IMR-90 (cell line): ENCODE measurements around the gene HMCES. TPM values are rescaled to one million over a fixed set of nuclear protein-coding genes. Genes with fewer than 3 reads are reported as not detected.

Experiments
- ATAC-seq: fragments of 200-7000 bp; cut with Tn5 transposase; 2 replicates; pipeline ENCODE4 v1.9.1; 2020; ENCODE audit warnings: low read depth, mild to moderate bottlenecking, moderate library complexity
- BruUV-seq: library from RNA; stranded (reverse); fragments of 400-500 nt; replicated peaks from 2 replicates; lab custom pipeline; 2021; lab: Mats Ljungman, UMichigan
- CTCF ChIA-PET: fragments of 300-600 bp; formaldehyde crosslinking; extraction: SDS; loops from one replicate; lab custom pipeline; 2021; ENCODE audit warnings: antibody characterized with exemption; lab: Yijun Ruan, JAX
- POLR2A ChIA-PET: fragments of 300-600 bp; sonication (Branson Sonifier 250); formaldehyde crosslinking; loops from one replicate; lab custom pipeline; 2022; ENCODE audit warnings: antibody characterized with exemption; ENCODE audit not compliant: unreplicated experiment; lab: Charles Lee
- DNase-seq: peaks from one replicate; pipeline ENCODE4 v3.0.0; 2013
- H2AFZ ChIP-seq: replicated peaks from 2 replicates; pipeline ENCODE3; 2013; ENCODE audit warnings: low read length, mild to moderate bottlenecking; ENCODE audit not compliant: poor library complexity
- H2AK5ac ChIP-seq: 2 replicates; pipeline ENCODE4 v1.6.1; 2013; ENCODE audit warnings: low read depth, low read length, inconsistent platforms
- H2AK9ac ChIP-seq: replicated peaks from 2 replicates; pipeline ENCODE3; 2013; ENCODE audit warnings: mild to moderate bottlenecking, low read depth, low read length, moderate library complexity; ENCODE audit not compliant: poor library complexity
- H2BK120ac ChIP-seq: 2 replicates; pipeline ENCODE4 v1.6.1; 2013; ENCODE audit warnings: low read depth, low read length, inconsistent platforms
- H2BK15ac ChIP-seq: 3 replicates; pipeline ENCODE4 v1.6.1; 2013; ENCODE audit warnings: low read depth, low read length, inconsistent platforms
- H2BK20ac ChIP-seq: 2 replicates; pipeline ENCODE4 v1.6.1; 2013; ENCODE audit warnings: low read depth, mild to moderate bottlenecking, inconsistent platforms, low read length, moderate library complexity
- H2BK5ac ChIP-seq: 2 replicates; pipeline ENCODE4 v1.6.1; 2013; ENCODE audit warnings: mild to moderate bottlenecking, low read depth, low read length, inconsistent platforms; ENCODE audit not compliant: poor library complexity, severe bottlenecking
- H3K14ac ChIP-seq: replicated peaks from 2 replicates; pipeline ENCODE4 v1.6.1; 2013; ENCODE audit warnings: low read depth, low read length, inconsistent platforms
- H3K18ac ChIP-seq: 2 replicates; pipeline ENCODE4 v1.6.1; 2013; ENCODE audit warnings: low read depth, low read length, control low read depth
- H3K23ac ChIP-seq: 2 replicates; pipeline ENCODE4 v1.6.1; 2013; ENCODE audit warnings: low read depth, low read length, inconsistent platforms
- H3K27ac ChIP-seq: 2 replicates; pipeline ENCODE4 v1.5.1; 2013; ENCODE audit warnings: mild to moderate bottlenecking, control low read depth, low read length; ENCODE audit not compliant: insufficient read depth
- H3K27me3 ChIP-seq: 2 replicates; pipeline ENCODE4 v1.6.1; 2013; ENCODE audit warnings: low read length; ENCODE audit not compliant: control insufficient read depth, insufficient read depth
- H3K36me3 ChIP-seq: 2 replicates; pipeline ENCODE4 v1.6.1; 2013; ENCODE audit warnings: low read length, mixed read lengths; ENCODE audit not compliant: control insufficient read depth, insufficient read depth
- H3K4ac ChIP-seq: 2 replicates; pipeline ENCODE4 v1.6.1; 2013; ENCODE audit warnings: low read depth, low read length, inconsistent platforms
- H3K4me1 ChIP-seq: 2 replicates; pipeline ENCODE4 v1.6.1; 2013; ENCODE audit warnings: low read length, mixed read lengths; ENCODE audit not compliant: control insufficient read depth, insufficient read depth
- H3K4me2 ChIP-seq: 2 replicates; pipeline ENCODE4 v1.6.1; 2013; ENCODE audit warnings: low read depth, mild to moderate bottlenecking, control low read depth, low read length, moderate library complexity
- H3K4me3 ChIP-seq: 2 replicates; pipeline ENCODE4 v1.5.1; 2013; ENCODE audit warnings: low read depth, mild to moderate bottlenecking, control low read depth, low read length, moderate library complexity; ENCODE audit not compliant: insufficient read depth
- H3K56ac ChIP-seq: 2 replicates; pipeline ENCODE4 v1.6.1; 2013; ENCODE audit warnings: low read length, inconsistent platforms; ENCODE audit not compliant: insufficient read depth; ENCODE audit errors: extremely low read depth
- H3K79me1 ChIP-seq, 2 experiments: 2 replicates each; pipeline ENCODE4 v1.6.1; 2013; ENCODE audit warnings: low read length in 2 of 2, inconsistent platforms in 1 of 2, low read depth in 1 of 2
- H3K9ac ChIP-seq: 2 replicates; pipeline ENCODE4 v1.6.1; 2013; ENCODE audit warnings: low read depth, low read length, control low read depth
- H3K9me1 ChIP-seq: 2 replicates; pipeline ENCODE4 v1.6.1; 2013; ENCODE audit warnings: low read length, inconsistent platforms; ENCODE audit not compliant: insufficient read depth
- H3K9me3 ChIP-seq: 2 replicates; pipeline ENCODE4 v1.6.1; 2013; ENCODE audit warnings: low read length; ENCODE audit not compliant: control insufficient read depth, insufficient read depth
- H4K20me1 ChIP-seq: 2 replicates; pipeline ENCODE4 v1.6.1; 2013; ENCODE audit warnings: low read length, inconsistent platforms; ENCODE audit not compliant: insufficient read depth
- H4K5ac ChIP-seq: 2 replicates; pipeline ENCODE4 v1.6.1; 2013; ENCODE audit warnings: mild to moderate bottlenecking, low read depth, low read length, control low read depth
- H4K8ac ChIP-seq, 2 experiments: 2 replicates each; pipeline ENCODE4 v1.6.1; 2013; ENCODE audit warnings: low read depth in 2 of 2, low read length in 2 of 2, control low read depth in 1 of 2, inconsistent platforms in 1 of 2
- H4K91ac ChIP-seq: 2 replicates; pipeline ENCODE4 v1.6.1; 2013; ENCODE audit warnings: low read depth, low read length, inconsistent platforms; ENCODE audit not compliant: insufficient read depth
- BHLHE40 ChIP-seq: fragments of 150-350 bp; IDR thresholded peaks from 2 replicates; pipeline ENCODE4 v1.6.1; 2016; ENCODE audit warnings: mild to moderate bottlenecking, low read depth, low read length
- MAFK ChIP-seq: IDR thresholded peaks from 2 replicates; pipeline ENCODE4 v1.6.1; 2012; ENCODE audit warnings: low read depth, low read length, improper control_type of control experiment
- RAD21 ChIP-seq: IDR thresholded peaks from 2 replicates; pipeline ENCODE4 v1.6.1; 2012; ENCODE audit warnings: low read length, improper control_type of control experiment
- RCOR1 ChIP-seq: IDR thresholded peaks from 2 replicates; pipeline ENCODE4 v1.6.1; 2012; ENCODE audit warnings: mild to moderate bottlenecking, low read length, improper control_type of control experiment; ENCODE audit not compliant: insufficient replicate concordance
- WGBS, 2 experiments: methylation state at CpG; one replicate each; pipeline versions ENCODE4 v1.1.5 to v1.1.7; 2013; ENCODE audit warnings: missing lambda C conversion rate in 2 of 2; ENCODE audit not compliant: insufficient read length in 1 of 2; ENCODE audit errors: extremely low coverage in 2 of 2; 5-methylcytosine and 5-hydroxymethylcytosine counted together
- dilution Hi-C: fragments of 300-500 bp; cut with HindIII; formaldehyde crosslinking; loops from one replicate; pipeline ENCODE4 v1.14.3; 2018; ENCODE audit warnings: low sequenced_read_pairs; ENCODE audit not compliant: unreplicated experiment
- in situ Hi-C: fragments of 300-500 bp; cut with MboI; formaldehyde crosslinking; loops from 3 replicates; pipeline ENCODE4 v1.14.3; 2019; ENCODE audit warnings: low sequenced_read_pairs, inconsistent platforms, mixed read lengths
- intact Hi-C: fragments of 100-400 bp; cut with micrococcal nuclease; formaldehyde crosslinking; loops from 2 replicates; pipeline ENCODE4 v1.10.0; 2022
- polyA plus RNA-seq, 3 experiments: library from polyadenylated mRNA; depleted of rRNA; stranded (reverse); fragments of >200 nt; gene quantifications; 2 replicates each; pipeline ENCODE4 v1.2.3, GENCODE V29; 2012; ENCODE audit warnings: low replicate concordance in 1 of 3
- total RNA-seq: library from RNA; depleted of rRNA; stranded (reverse); fragments of >200 nt; gene quantifications from 2 replicates; pipeline ENCODE4 v1.2.3, GENCODE V29; 2012
- TF ChIP-seq, protein P1 (sequence below): fragments of 150-350 bp; IDR thresholded peaks from 2 replicates; pipeline ENCODE4 v1.6.1; 2017; ENCODE audit warnings: mild to moderate bottlenecking, antibody characterized with exemption, low read length, low read depth
- TF ChIP-seq, protein P2 (sequence below): conservative IDR thresholded peaks from 2 replicates; pipeline ENCODE4 v1.5.1; 2012; ENCODE audit warnings: mild to moderate bottlenecking, low read depth, low read length, improper control_type of control experiment

The HMCES gene
- total and polyA plus RNA-seq, 2 of the 4 experiments (the other 2 are of a cell fraction), result 26.0 to 30.5 TPM

DNA sequence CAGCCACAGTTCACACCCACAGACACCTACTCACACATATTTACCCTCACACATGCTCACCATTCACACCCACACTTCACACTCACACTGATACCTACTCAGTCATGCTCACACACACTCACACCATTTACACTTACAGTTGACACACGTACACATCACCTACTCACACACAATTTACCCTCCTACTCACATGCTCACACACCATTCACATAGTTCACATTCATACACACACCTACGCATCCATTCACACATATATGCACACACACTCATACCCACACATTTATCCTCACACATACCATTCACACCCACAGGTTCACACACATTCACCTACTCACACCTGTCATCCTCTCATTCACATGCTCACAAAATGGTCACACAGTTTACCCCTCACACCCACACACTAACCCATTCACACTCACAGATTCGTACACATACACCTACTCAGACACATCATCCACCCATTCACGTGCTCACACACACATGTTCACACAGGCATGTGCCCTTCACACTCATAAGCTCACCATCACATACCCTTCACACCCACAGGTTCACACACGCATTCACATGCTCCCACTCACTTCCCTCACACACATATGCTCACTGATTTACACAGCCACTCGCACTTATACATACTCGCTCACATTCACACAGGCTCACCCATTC lies 42.3 kb downstream of the HMCES start:
- in situ Hi-C loops, result no loop called here
- BruUV-seq, result no TSS peak
- WGBS, 2 experiments, result 93 to 100% methylated on average over 4 to 7 of the region's 7 CpGs

More for the DNA sequence above, 42.3 kb downstream of the HMCES start:
- H3K4me1 ChIP-seq, result peaks cover 3% of the 10 kb centered on the region; the same call in 1 of the 2 replicates
- dilution Hi-C loops, result no loop called here
- no peak overlapping the region for H4K91ac ChIP-seq
- no peak overlapping the region for H3K14ac ChIP-seq
- no peak overlapping the region for H2BK20ac ChIP-seq
- H3K79me1 ChIP-seq, result peaks cover 0 to 19% of the 10 kb centered on the region in 2 experiments; a peak in 3 of 4 replicates
- no peak overlapping the region for H3K23ac ChIP-seq
- no peak overlapping the region for H3K18ac ChIP-seq
- H3K36me3 ChIP-seq, result peaks cover 8% of the 10 kb centered on the region
- TF ChIP-seq BHLHE40 (no peak), MAFK (no peak), RAD21 (no peak), RCOR1 (no peak)
- TF ChIP-seq, protein P1, sequence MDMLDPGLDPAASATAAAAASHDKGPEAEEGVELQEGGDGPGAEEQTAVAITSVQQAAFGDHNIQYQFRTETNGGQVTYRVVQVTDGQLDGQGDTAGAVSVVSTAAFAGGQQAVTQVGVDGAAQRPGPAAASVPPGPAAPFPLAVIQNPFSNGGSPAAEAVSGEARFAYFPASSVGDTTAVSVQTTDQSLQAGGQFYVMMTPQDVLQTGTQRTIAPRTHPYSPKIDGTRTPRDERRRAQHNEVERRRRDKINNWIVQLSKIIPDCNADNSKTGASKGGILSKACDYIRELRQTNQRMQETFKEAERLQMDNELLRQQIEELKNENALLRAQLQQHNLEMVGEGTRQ, result no peak
- TF ChIP-seq, protein P2, sequence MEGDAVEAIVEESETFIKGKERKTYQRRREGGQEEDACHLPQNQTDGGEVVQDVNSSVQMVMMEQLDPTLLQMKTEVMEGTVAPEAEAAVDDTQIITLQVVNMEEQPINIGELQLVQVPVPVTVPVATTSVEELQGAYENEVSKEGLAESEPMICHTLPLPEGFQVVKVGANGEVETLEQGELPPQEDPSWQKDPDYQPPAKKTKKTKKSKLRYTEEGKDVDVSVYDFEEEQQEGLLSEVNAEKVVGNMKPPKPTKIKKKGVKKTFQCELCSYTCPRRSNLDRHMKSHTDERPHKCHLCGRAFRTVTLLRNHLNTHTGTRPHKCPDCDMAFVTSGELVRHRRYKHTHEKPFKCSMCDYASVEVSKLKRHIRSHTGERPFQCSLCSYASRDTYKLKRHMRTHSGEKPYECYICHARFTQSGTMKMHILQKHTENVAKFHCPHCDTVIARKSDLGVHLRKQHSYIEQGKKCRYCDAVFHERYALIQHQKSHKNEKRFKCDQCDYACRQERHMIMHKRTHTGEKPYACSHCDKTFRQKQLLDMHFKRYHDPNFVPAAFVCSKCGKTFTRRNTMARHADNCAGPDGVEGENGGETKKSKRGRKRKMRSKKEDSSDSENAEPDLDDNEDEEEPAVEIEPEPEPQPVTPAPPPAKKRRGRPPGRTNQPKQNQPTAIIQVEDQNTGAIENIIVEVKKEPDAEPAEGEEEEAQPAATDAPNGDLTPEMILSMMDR, result no peak
- intact Hi-C loops, result no loop called here
- H3K9ac ChIP-seq, result no peak overlapping the region
- no peak overlapping the region for H4K5ac ChIP-seq
- H2BK15ac ChIP-seq, result no peak overlapping the region
- H3K4ac ChIP-seq, result no peak overlapping the region
- peak overlapping the region; percentile 10 for H2AFZ ChIP-seq
- H3K56ac ChIP-seq, result no peak overlapping the region
- no peak overlapping the region for H2BK5ac ChIP-seq
- H2BK120ac ChIP-seq, result no peak overlapping the region
- ATAC-seq (no peak), DNase-seq (no peak)
- no peaks in the 10 kb centered on the region for H3K9me3 ChIP-seq
- peaks cover 8% of the 10 kb centered on the region; the same call in 1 of the 2 replicates for H3K9me1 ChIP-seq
- ChIA-PET POLR2A (no interaction called here), CTCF (no interaction called here)
- peak overlapping the region; percentile 39 for H2AK9ac ChIP-seq
- no peaks in the 10 kb centered on the region for H4K20me1 ChIP-seq
- H3K4me3 ChIP-seq, result no peak overlapping the region
- H3K27ac ChIP-seq, result no peak overlapping the region
- no peak overlapping the region for H2AK5ac ChIP-seq
- no peak overlapping the region for H3K4me2 ChIP-seq
- H3K27me3 ChIP-seq, result no peaks in the 10 kb centered on the region
- no peak overlapping the region for H4K8ac ChIP-seq
